ENCODE data around the gene SMIM23. TPM values are rescaled to one million over a fixed set of nuclear protein-coding genes. Genes with fewer than 3 reads are reported as not detected.

SMIM23 gene
- total RNA-seq, result not detected
- not detected for polyA plus RNA-seq
- long read RNA-seq, donor 1, result 0 reads
- long read RNA-seq, donor 2, result 0 reads
- long read RNA-seq, donor 3, result 0 reads
- long read RNA-seq, donor 4, result 0 reads
- long read RNA-seq, donor 5, result 0 reads
- long read RNA-seq, donor 6, result 0 reads
- long read RNA-seq, donor 7, result 0 reads
- long read RNA-seq, donor 8, result 0 reads
- long read RNA-seq, donor 9, result 0 reads
- long read RNA-seq, donor 10, result 0 reads

DNA sequence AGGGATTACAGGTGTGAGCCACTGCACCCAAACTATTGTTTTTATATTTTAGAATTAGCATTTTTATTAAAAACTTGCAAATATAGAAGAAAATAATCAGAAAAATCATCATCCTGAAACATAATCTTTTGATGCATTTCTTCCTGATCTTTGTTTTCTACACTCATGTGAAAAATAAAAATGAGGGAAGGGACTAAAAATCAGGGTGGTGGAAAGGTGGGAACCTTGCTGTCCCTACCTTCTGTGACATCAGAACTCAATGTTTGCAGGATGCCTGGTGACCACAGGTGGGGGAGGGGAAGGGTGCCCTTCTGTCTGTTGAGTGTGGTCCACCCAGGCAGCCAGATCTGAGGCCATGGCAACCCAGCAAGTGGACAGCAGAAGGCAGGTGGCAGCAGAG is at the start of gene SMIM23:
TSS of gene SMIM23 (plus strand) at position 301 of the 400 bp plus-strand sequence. CDS start at position 356, 55 bp downstream.
- Histone ChIP-seq H3K4me3 (no peak within 1 kb of the TSS), H3K27ac (no peak within 1 kb of the TSS), H3K4me1 (no peaks in the 10 kb centered on the region), H3K9me3 (no peaks in the 10 kb centered on the region), H3K27me3 (peaks cover 0 to 14% (median 5%) of the 10 kb centered on the region in 3 donors), H3K36me3 (no peaks in the 10 kb centered on the region)
- intact Hi-C loops (cut with DNase I; ENCODE audit: low total_unique reads), result no loop called here
- TF ChIP-seq EP300 (IDR thresholded peaks at IDR 0.05) (no peak), CTCF (IDR thresholded peaks at IDR 0.05) (no peak), POLR2A (IDR thresholded peaks at IDR 0.05) (no peak), POLR2AphosphoS5 (IDR thresholded peaks at IDR 0.05) (no peak)
- peak in 1 of 2 donors; percentile 30 for DNase-seq

GRCh38 chr5:171736976-171737891 is 48.4 kb upstream of the SMIM23 start:
- Histone ChIP-seq H3K27me3 (no peaks in the 10 kb centered on the region), H3K4me3 (no peak overlapping the region), H3K4me1 (peaks cover 0 to 11% (median 0%) of the 10 kb centered on the region in 4 donors), H3K9me3 (no peaks in the 10 kb centered on the region), H3K27ac (no peak overlapping the region), H3K36me3 (no peaks in the 10 kb centered on the region)
- DNase-seq, result no peak
- intact Hi-C loops (cut with DNase I; ENCODE audit: low total_unique reads), result no loop called here
- TF ChIP-seq EP300 (IDR thresholded peaks at IDR 0.05), result no peak
- 39 to 53% (median 43%) methylated on average over 10 to 11 of the region's 11 CpGs for WGBS, 5 donors

GRCh38 chr5:171738501-171738900 is 47.1 kb upstream of the SMIM23 start:
- H3K27ac ChIP-seq, result no peak overlapping the region
- H3K4me3 ChIP-seq, result no peak overlapping the region
- WGBS, 5 donors, result 81 to 87% (median 83%) methylated on average over 8 of the region's 8 CpGs
- H3K27me3 ChIP-seq, result no peaks in the 10 kb centered on the region
- H3K36me3 ChIP-seq, result no peaks in the 10 kb centered on the region
- H3K9me3 ChIP-seq, result no peaks in the 10 kb centered on the region
- TF ChIP-seq POLR2AphosphoS5 (IDR thresholded peaks at IDR 0.05) (no peak), EP300 (IDR thresholded peaks at IDR 0.05) (no peak), CTCF (IDR thresholded peaks at IDR 0.05) (no peak), POLR2A (IDR thresholded peaks at IDR 0.05) (no peak)
- H3K4me1 ChIP-seq, result peaks cover 0 to 11% (median 0%) of the 10 kb centered on the region in 4 donors
- no peak for DNase-seq
- intact Hi-C loops (cut with DNase I; ENCODE audit: low total_unique reads), result no loop called here

- H3K4me1 ChIP-seq, result peaks cover 0 to 11% (median 0%) of the 10 kb centered on the region in 4 donors
- H3K4me3 ChIP-seq, result no peak overlapping the region
- H3K27ac ChIP-seq, result no peak overlapping the region
- TF ChIP-seq CTCF (IDR thresholded peaks at IDR 0.05), result no peak
- no peak for TF ChIP-seq POLR2AphosphoS5 (IDR thresholded peaks at IDR 0.05)
- no peak for TF ChIP-seq EP300 (IDR thresholded peaks at IDR 0.05)
- TF ChIP-seq POLR2A (IDR thresholded peaks at IDR 0.05), result no peak
- no peaks in the 10 kb centered on the region for H3K27me3 ChIP-seq
- intact Hi-C loops (cut with DNase I; ENCODE audit: low total_unique reads), result no loop called here
- H3K36me3 ChIP-seq, result no peaks in the 10 kb centered on the region
- 86 to 93% (median 91%) methylated on average over 6 of the region's 6 CpGs for WGBS, 5 donors
- DNase-seq, result no peak
- no peaks in the 10 kb centered on the region for H3K9me3 ChIP-seq
Measured at GRCh38 chr5:171739271-171739670, 46.3 kb upstream of the SMIM23 start.

All from stomach (tissue), 19 donors.